Mononuclear cell (primary cell): ENCODE measurements around the gene CCL15. TPM values are rescaled to one million over a fixed set of nuclear protein-coding genes. Genes with fewer than 3 reads are reported as not detected.
"Not testable (repeated sequence)": the region's sequence is repeated elsewhere in the genome, so short reads cannot be mapped to it uniquely, and the experiment has no call there.

Experiments
- H3K27me3 ChIP-seq: 2 replicates; pipeline ENCODE4 v1.6.0; 2011; ENCODE audit warnings: low read length, control low read depth; ENCODE audit not compliant: insufficient read depth
- H3K4me1 ChIP-seq: 2 replicates; pipeline ENCODE4 v1.5.1; 2011; ENCODE audit warnings: mild to moderate bottlenecking, low read length, control low read depth; ENCODE audit not compliant: insufficient read depth
- H3K4me3 ChIP-seq: 2 replicates; pipeline ENCODE4 v1.5.1; 2011; ENCODE audit warnings: mild to moderate bottlenecking, low read length, moderate library complexity
- H3K9me3 ChIP-seq: 2 replicates; pipeline ENCODE4 v1.5.1; 2011; ENCODE audit warnings: low read depth, mild to moderate bottlenecking, control low read depth, low read length
- total RNA-seq: library from RNA; depleted of rRNA; stranded (reverse); fragments of >200 nt; gene quantifications from one replicate; pipeline ENCODE4 v1.2.3, GENCODE V29; 2012

The CCL15 gene, protein sequence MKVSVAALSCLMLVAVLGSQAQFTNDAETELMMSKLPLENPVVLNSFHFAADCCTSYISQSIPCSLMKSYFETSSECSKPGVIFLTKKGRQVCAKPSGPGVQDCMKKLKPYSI
- total RNA-seq: not detected

DNA sequence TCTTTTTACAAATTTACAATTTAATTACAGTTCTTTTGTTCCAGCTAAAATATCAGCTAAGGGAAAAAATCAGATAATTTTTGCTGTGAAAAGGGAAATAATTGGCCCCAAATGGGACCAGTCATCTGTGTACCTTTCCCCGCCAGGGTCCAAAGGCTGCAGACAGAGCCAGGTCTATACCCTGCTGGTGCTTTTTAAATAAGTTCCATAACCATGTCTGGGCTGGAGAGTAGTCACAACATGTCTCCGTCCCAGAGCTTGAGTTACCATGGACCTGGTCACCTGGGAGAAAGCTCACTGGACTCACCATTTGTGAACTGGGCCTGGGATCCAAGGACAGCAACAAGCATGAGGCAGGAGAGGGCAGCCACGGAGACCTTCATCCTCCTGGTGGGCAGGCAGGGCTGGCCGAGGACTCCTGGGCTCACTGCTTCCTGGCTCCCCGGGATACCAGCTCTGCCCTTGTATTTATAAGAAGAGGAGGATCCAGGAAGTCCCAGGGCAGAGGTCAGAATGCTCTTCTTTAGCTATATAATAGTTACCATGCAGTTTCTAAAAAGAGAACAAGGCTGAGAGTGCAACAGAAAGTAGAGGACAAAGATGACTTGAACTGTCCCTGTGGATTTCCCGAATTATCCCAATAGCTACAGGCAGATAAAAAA is at the start of gene CCL15:
Gene CCL15 (minus strand): TSS at position 444 of the 662 bp plus-strand sequence. CDS start 61 bp downstream, at position 383.
- no peaks in the 10 kb centered on the region for H3K9me3 ChIP-seq
- no peak within 1 kb of the TSS for H3K4me3 ChIP-seq
- H3K27me3 ChIP-seq: no peaks in the 10 kb centered on the region
- H3K4me1 ChIP-seq: peaks cover 16% of the 10 kb centered on the region

DNA sequence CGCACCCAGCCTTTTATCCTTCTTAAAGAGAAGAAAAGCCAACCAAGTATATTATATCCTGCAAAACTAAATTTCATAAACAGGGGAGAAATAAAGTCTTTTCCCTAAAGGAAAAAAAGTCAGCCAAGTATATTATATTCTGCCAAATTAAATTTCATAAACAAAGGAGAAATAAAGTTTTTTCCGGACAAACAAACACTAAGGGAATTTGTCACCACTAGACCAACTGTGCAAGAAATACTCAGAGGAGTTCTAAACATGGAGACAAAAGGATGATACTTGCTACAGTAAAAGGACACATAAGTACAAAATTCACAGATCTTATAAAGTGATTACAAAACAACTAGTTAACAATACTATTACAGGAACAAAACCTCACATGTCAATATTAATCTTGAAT is 48.3 kb upstream of the CCL15 start:
- Histone ChIP-seq H3K9me3 (peaks cover 29% of the 10 kb centered on the region), H3K27me3 (no peaks in the 10 kb centered on the region), H3K4me1 (no peaks in the 10 kb centered on the region), H3K4me3 (no peak overlapping the region)

DNA sequence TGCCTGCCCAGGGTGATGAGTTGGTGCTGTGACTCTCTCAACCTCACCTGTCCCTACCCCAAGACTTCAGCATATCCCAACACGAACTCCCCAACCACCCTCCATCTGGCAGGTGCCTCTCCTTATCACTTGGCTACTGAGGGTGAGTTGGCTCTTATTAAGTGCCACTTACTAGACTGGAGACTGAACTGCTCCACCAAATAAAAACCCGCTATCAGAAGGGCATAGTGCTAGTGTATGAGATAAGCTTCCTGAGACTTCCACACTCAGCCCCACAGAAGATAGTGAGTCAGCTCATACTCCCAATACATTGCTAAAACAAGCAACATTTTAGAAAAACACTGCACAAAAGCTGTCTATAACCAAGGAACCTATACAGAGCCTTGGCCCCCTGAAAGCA is 46.7 kb upstream of the CCL15 start:
- Histone ChIP-seq H3K27me3 (no peaks in the 10 kb centered on the region), H3K4me1 (no peaks in the 10 kb centered on the region), H3K4me3 (no peak overlapping the region), H3K9me3 (peaks cover 29% of the 10 kb centered on the region)

DNA sequence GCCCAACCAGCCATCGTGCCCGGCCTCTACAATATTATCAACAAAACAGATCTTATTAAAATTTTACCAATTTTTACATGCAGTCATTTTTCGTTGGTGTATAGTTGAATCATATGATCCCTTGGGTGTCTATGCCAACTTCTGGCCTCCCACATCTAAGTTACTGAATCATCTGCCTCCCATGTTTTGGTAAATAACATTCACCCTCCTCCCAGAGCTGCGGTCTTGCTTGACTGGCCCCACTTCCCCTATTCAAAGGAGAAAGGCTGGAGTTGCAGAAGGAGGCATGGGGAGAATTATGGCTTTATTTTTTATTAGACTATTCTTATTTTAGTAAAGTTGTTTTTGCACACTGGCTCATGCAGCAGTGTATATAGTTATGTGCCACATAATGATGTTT is 34.9 kb upstream of the CCL15 start:
- Histone ChIP-seq H3K9me3 (no peaks in the 10 kb centered on the region), H3K27me3 (no peaks in the 10 kb centered on the region), H3K4me3 (no peak overlapping the region), H3K4me1 (peaks cover 30% of the 10 kb centered on the region)

GRCh38 chr17:36034127-36034526 is 32.8 kb upstream of the CCL15 start:
- H3K9me3 ChIP-seq: no peaks in the 10 kb centered on the region
- H3K4me1 ChIP-seq: peaks cover 30% of the 10 kb centered on the region
- no peaks in the 10 kb centered on the region for H3K27me3 ChIP-seq
- no peak overlapping the region for H3K4me3 ChIP-seq

- H3K27me3 ChIP-seq: no peaks in the 10 kb centered on the region
- H3K4me3 ChIP-seq: no peak overlapping the region
- no peaks in the 10 kb centered on the region for H3K9me3 ChIP-seq
- peaks cover 25% of the 10 kb centered on the region for H3K4me1 ChIP-seq
Measured at GRCh38 chr17:36030956-36031355, 29.6 kb upstream of the CCL15 start.

GRCh38 chr17:36027761-36028160 is 26.4 kb upstream of the CCL15 start:
- no peaks in the 10 kb centered on the region for H3K4me1 ChIP-seq
- H3K9me3 ChIP-seq: no peaks in the 10 kb centered on the region
- no peak overlapping the region for H3K4me3 ChIP-seq
- no peaks in the 10 kb centered on the region for H3K27me3 ChIP-seq

DNA sequence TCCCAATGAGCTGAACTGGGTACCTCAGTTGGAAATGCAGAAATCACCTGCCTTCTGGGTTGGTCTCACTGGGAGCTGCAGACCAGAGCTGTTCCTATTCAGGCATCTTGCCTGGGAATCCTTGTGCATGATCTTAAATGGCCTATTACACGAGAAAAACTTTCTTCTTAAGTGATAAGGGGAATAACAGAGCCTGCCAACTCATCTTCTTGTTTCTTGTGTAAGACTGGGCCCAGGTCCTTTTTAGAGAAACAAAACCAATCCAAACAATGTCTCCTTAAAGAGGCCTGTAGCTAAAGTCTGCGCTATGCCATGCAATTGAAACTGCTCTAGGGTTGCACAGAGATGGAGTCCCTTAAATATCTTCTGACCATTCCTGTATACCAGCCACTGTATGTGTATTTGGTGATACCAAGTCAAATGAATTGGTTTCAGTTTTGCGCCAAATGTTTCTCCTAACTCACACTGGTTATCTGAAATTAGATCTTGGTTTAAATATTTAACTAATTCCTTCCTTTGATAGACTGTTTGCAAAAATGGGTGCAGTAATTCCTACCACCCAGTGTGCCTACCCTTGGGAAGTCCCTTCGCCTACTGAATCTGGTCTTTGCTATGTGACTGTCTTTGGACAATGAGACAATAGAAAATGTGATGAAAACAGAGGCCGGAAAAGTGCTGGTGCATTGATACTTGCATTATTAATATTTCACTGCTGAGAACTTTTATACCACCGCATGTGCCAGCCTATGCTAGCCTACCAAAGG is 22.9 kb upstream of the CCL15 start:
- Histone ChIP-seq H3K9me3 (no peaks in the 10 kb centered on the region), H3K4me1 (peaks cover under 1% of the 10 kb centered on the region), H3K27me3 (no peaks in the 10 kb centered on the region), H3K4me3 (no peak overlapping the region)

- H3K27me3 ChIP-seq: no peaks in the 10 kb centered on the region
- H3K9me3 ChIP-seq: no peaks in the 10 kb centered on the region
- H3K4me3 ChIP-seq: no peak overlapping the region
- peaks cover 20% of the 10 kb centered on the region for H3K4me1 ChIP-seq
Measured at GRCh38 chr17:36019423-36019822, 18.1 kb upstream of the CCL15 start.

DNA sequence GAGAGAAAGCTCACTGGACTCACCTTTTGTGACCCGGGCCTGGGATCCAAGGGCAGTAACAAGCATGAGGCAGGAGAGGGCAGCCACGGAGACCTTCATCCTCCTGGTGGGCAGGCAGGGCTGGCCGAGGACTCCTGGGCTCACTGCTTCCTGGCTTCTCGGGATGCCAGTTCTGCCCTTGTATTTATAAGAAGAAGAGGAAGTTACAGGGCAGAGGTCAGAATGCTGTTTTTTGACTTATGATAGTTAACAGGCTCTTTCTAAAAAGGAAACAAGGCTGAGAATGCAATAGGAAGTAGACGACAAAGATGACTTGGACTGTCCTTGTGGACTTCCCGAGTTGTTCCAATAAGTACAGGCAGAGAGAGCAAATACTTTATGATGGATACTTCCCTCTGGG is 16.4 kb upstream of the CCL15 start, which contains the start of gene CCL23:
Gene CCL23 (minus strand): TSS at position 174 of the 400 bp plus-strand sequence. CDS start 75 bp downstream, at position 99.
- H3K4me1 ChIP-seq: peaks cover 20% of the 10 kb centered on the region
- no peaks in the 10 kb centered on the region for H3K9me3 ChIP-seq
- H3K4me3 ChIP-seq: no peak within 1 kb of the TSS
- no peaks in the 10 kb centered on the region for H3K27me3 ChIP-seq

DNA sequence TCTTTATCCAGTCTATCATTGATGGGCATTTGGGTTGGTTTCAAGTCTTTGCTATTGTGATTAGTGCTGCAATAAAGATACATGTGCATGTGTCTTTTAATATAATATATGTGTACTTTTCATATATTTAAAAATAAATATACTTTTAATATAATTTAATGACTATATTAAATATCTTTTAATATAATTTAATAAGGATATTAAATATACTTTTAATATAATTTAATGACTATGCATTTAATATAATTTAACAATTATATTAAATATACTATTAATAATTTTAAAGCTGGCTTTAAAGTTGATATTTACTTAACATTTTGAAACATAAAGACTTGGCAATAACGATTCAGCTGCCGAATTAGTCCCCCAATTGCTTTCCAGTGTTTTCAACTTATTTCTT is 15.2 kb upstream of the CCL15 start:
- H3K4me1 ChIP-seq: peaks cover 20% of the 10 kb centered on the region
- H3K9me3 ChIP-seq: no peaks in the 10 kb centered on the region
- H3K27me3 ChIP-seq: no peaks in the 10 kb centered on the region
- H3K4me3 ChIP-seq: no peak overlapping the region

GRCh38 chr17:36015895-36016294 is 14.5 kb upstream of the CCL15 start:
- not testable (repeated sequence) for H3K4me3 ChIP-seq, H3K27me3 ChIP-seq, H3K9me3 ChIP-seq
- peaks cover 20% of the 10 kb centered on the region for H3K4me1 ChIP-seq

DNA sequence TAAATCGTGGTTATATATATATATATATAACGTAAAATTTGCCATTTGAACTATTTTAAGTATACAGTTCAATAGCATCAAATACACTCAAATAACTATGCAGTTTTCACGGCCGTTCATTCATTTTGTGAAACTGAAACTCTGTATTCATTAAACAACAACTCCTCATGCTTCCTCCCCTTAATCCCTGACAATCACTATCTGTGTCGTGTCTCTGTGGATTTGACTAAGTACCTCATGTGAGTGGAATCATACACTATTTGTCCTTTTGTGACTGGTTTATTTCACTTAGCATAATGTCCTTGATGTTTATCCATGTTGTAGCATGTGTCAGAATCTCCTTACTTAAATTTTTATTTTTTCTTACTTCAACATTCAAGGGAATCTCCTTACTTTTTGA is 13.6 kb upstream of the CCL15 start:
- Histone ChIP-seq H3K4me1 (peaks cover 20% of the 10 kb centered on the region), H3K9me3 (no peaks in the 10 kb centered on the region)

DNA sequence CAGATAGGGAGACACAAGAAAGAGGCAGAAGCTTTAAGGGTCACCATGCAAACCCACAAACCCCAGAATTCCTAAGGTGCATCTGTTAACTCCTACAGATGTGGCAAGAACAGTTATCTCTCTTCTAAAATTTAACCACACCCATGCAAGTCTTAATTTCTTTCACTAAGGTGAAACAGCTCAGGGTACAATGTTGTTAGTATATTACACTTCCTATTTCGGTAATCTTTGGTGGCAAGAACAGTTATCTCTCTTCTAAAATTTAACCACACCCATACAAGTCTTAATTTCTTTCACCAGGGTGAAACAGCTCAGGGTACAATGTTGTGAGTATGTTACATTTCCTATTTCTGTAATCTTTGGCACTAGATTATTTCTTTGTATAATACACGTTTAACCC is 9.8 kb upstream of the CCL15 start:
- Histone ChIP-seq H3K4me3 (no peak overlapping the region), H3K4me1 (no peaks in the 10 kb centered on the region), H3K9me3 (no peaks in the 10 kb centered on the region), H3K27me3 (no peaks in the 10 kb centered on the region)

More for the DNA sequence above, 13.6 kb upstream of the CCL15 start:
- Histone ChIP-seq H3K4me3 (no peak overlapping the region), H3K27me3 (no peaks in the 10 kb centered on the region)

DNA sequence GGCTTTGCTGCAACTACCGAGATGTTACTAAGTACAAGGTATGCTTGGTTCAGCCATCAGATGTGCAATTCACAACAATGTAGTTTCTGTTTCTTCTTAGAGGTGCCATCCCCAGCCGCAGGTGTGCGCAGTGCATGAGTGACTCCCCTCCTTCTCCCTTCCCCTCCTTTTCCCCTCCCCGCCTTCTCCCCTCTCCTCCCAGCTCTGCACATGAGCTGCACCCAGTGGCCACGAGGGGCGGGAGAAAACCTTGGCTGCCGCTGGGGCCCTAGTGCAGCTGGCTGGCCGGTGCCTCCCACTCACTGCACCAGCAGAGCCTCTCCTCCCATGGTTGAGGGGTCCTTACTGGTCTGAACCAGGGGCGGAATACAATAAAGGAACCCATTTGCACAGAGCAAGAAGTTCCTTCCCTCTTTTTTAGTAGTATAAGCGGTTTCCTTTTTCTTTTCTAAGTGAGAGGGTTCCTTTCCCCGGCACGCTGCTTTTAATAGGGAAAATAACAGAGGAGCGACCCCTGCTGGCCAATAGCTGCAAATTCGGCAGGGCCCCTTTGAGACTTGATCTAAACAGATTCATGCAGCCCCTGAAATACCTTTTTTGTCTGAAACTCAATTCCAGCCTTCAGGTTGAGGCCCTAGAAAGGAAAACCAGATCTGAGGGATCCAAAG is 7.8 kb upstream of the CCL15 start:
- H3K4me3 ChIP-seq: no peak overlapping the region

More for the DNA sequence above, 7.8 kb upstream of the CCL15 start:
- no peaks in the 10 kb centered on the region for H3K9me3 ChIP-seq
- H3K4me1 ChIP-seq: peaks cover 8% of the 10 kb centered on the region
- no peaks in the 10 kb centered on the region for H3K27me3 ChIP-seq
